GM21825 (cell line): Measurements from ENCODE around the gene DGKZ.
"Not testable (repeated sequence)": the region's sequence is repeated elsewhere in the genome, so short reads cannot be mapped to it uniquely, and the experiment has no call there.

Source experiments
- ATAC-seq: cut with Tn5 transposase; IDR thresholded peaks from one replicate; pipeline ENCODE4 v1.9.1; 2021; ENCODE audit warnings: mild to moderate bottlenecking, moderate library complexity; ENCODE audit not compliant: unreplicated experiment

Gene DGKZ

DNA sequence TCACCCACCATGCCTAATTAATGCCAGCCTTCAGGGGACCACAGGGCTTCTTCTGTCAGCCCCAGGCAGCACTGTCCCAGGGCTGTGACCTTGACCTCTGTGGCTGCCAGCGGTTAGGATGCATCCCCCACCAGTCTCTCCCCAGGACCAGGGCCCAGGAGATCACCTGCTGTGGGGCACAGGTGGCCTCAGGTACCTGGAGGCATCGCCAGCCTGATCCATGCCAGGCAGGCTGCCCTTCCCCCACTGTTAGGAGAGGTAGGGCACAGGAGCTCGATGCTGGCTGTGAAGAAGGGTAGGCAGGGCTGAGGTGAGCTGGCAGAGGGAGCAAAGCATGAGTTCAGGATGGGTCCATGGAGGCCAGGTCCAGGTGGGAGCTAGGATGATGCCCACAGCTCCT, 17.5 kb downstream of the DGKZ start:
- ATAC-seq = no peak

GRCh38 chr11:46366260-46366659, 19.0 kb downstream of the DGKZ start:
- no peak for ATAC-seq

GRCh38 chr11:46366661-46367161, 19.4 kb downstream of the DGKZ start:
- ATAC-seq = no peak

DNA sequence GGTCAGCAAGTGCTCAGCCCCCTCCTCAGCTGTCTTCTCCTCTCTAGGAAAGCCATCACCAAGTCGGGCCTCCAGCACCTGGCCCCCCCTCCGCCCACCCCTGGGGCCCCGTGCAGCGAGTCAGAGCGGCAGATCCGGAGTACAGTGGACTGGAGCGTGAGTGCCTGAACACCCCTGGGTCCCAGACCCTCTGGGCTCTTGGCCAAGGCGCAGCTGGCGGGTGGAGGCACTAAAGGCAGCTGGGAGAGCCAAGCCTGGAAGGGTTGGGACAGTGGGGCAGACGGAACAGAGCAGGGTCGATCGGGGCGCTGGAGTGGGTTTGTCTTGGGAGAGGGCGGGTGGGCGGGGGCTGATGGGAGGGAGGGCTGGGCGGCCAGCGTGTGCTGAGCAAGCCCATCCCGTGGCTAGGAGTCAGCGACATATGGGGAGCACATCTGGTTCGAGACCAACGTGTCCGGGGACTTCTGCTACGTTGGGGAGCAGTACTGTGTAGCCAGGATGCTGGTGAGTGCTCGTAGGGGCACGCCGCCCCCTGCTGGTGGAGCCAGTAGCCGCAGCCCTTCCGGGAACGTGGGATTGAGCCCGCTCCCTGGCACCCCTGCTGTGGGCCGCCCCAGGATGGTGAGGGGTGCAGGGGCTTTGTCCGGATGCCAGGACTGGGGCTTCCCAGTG, 20.1 kb downstream of the DGKZ start:
- peak; percentile 48 for ATAC-seq

GRCh38 chr11:46367916-46368267, 20.6 kb downstream of the DGKZ start:
- ATAC-seq = no peak

DNA sequence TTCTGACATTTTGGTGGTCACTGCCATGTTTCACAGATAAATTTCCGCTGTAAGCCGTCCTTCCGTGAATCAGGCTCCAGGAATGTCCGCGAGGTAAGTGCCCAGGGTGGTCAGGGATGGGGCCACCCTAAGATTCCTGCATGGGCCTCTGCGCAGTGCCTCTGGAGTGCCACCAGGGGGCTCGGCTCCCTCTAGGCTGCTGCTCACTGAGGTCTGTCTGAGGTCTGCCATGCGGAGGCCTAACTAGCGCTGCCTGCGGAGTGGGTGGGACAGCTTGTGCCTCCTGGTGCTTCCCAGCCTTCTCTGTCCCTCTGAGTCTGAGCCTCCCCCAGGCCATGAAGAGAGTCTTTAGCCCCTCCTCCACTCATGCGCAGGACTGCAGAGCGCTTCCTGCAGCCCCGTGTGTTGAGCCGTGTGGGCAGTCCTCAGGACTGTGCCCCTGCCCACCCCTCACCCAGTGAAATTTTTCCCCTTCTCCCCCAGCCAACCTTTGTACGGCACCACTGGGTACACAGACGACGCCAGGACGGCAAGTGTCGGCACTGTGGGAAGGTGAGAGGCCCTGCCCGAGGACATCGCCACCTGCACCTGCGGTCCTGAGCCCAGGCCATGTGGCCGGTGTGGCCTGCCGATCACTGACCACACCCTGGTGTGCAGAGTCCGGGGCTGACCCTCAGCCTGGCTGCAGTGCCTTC, 22.3 kb downstream of the DGKZ start:
- peak; percentile 53 for ATAC-seq

DNA sequence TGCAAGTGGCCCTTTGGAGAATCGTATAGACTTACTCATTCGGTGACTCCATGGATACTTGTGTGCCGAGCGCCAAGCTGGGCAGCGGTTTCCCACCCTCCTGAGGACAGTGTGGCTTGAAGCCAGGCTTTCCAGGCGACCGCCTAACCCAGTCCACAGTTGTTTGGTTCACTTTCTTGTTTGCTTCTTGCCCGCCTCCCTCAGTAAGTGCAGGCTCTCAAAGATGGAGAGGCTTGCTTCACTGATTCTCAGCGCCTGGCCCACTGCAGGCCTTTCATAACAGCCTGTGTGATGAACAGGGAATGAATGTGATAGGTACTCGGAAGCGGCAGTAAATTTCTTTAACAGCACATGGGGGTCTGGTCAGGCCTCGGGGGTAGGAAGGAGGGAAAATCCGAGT, 23.0 kb downstream of the DGKZ start:
- ATAC-seq = no peak

DNA sequence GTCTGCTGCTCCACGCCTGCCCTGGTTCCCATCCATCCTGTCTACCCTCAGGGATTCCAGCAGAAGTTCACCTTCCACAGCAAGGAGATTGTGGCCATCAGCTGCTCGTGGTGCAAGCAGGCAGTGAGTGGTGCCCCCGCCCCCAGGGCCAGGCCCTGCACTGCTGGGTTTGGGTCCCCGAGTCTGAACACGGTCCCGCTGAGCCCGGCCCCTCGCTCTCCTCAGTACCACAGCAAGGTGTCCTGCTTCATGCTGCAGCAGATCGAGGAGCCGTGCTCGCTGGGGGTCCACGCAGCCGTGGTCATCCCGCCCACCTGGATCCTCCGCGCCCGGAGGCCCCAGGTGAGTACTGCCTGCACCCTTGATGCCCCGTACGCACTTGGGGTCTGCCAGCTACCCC, 24.0 kb downstream of the DGKZ start:
- ATAC-seq = not testable (repeated sequence)

- no peak for ATAC-seq
These were observed 24.8 kb downstream of the DGKZ start for GRCh38 chr11:46372086-46372485.

DNA sequence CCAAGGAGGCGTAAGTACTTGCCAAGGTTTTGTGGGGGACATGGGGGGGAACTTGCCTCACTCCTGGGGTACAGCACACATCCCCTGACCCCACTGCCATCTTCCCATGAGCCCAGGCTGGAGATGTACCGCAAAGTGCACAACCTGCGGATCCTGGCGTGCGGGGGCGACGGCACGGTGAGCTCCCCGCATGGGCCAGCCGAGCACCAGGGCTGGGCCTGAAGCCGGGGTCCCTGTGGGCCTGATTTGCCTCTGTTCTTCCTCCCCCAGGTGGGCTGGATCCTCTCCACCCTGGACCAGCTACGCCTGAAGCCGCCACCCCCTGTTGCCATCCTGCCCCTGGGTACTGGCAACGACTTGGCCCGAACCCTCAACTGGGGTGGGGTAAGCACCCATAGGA, 25.2 kb downstream of the DGKZ start:
- ATAC-seq = not testable (repeated sequence)

- no peak for ATAC-seq
These were observed 26.8 kb downstream of the DGKZ start for GRCh38 chr11:46373787-46374740.

- ATAC-seq = no peak
These were observed 27.6 kb downstream of the DGKZ start for GRCh38 chr11:46374815-46375214.

DNA sequence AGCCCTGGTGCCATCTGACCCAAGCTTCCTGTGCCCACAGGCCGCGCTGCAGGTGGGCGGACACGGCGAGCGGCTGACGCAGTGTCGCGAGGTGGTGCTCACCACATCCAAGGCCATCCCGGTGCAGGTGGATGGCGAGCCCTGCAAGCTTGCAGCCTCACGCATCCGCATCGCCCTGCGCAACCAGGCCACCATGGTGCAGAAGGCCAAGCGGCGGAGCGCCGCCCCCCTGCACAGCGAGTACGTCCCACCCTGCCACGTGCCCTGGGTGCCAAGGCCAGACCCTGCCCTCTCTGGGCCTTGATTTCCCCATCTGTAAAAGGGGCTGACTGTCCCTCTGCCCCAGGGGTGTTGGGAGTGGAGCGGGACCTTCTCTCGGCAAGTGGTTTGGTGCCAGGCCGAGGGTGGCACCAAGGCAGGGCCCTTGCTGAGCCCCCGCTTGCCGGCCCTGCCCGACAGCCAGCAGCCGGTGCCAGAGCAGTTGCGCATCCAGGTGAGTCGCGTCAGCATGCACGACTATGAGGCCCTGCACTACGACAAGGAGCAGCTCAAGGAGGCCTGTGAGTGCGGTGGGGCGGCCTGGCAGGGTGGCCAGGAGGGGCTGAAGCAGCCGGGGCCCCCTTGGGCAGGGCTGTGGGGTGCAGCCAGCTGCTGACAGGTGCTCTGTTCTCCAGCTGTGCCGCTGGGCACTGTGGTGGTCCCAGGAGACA, 28.3 kb downstream of the DGKZ start:
- ATAC-seq = no peak

DNA sequence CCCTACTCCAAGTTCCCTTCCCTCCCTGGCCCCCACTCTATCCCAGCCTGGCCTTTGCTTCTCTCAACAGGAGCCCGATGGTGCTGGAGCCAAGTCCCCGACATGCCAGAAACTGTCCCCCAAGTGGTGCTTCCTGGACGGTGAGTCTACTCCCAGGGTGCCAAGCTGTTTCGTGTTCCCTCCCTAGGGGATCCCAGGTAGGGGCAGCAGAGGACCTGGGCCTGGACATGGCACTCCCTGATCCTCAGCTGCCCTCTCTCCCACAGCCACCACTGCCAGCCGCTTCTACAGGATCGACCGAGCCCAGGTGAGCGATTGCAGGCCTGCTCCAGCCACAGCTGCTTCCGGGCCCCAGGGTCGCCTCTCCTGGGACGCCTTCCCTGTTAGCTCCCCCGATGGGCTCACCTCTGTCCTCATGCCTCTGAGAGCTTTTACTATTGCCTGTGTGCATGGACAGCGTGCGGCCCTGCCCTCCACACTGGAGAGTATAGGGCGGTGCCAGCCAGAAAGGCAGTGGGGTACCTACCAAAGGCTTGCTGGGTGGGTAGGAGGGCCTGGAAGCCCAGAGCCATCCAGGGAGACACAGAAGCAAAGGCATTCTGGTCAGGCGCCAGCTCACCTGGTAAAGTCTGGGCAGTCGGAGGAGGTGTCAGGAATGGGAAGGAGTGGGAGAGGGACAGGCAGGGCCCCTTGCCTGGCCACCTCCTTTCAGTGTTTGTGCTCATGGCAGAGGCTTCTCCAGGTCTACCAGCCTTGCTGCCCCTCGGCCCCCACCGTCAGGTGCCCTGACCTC, 29.2 kb downstream of the DGKZ start:
- ATAC-seq = no peak

DNA sequence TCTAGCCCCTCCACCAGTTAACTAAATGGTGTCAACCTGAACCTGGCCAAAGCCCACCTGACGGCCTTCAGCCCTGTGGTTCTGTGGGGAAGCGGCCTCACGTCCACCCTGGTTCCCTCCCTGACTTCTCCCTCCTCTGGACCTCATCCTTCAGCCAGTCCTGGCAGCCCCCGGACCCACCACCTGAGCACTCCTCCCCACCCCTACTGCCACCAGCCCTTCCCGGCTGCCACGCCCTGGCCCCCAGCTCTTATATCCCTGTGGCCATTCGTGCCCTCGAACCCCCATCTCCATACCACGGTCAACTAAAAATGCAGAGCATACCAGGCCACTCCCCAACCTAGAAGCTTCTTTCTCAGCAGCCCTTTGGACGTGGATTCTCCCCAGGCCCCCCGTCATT, 30.0 kb downstream of the DGKZ start:
- ATAC-seq = no peak

- no peak for ATAC-seq
These were observed 30.6 kb downstream of the DGKZ start for GRCh38 chr11:46377831-46378230.

DNA sequence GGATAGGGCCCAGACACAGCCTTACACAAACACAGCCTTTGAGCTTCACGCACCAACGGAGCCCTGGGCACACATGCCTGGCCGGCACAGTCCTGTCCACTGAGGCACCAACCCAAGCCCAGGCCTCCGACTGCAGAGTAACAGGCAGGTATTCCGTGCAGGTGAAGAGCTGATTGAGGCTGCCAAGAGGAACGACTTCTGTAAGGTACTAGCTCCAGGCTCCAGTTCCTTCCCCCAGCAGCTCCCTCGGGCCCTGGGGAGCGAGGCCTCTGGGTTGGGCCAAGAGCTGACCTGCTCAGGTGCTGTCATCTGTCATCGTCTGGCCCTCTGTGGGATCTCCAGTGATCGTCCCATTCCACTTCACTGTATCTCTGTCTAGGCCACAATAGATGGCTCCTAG, 31.0 kb downstream of the DGKZ start:
- no peak for ATAC-seq

GRCh38 chr11:46378811-46379481, 31.7 kb downstream of the DGKZ start:
- no peak for ATAC-seq

DNA sequence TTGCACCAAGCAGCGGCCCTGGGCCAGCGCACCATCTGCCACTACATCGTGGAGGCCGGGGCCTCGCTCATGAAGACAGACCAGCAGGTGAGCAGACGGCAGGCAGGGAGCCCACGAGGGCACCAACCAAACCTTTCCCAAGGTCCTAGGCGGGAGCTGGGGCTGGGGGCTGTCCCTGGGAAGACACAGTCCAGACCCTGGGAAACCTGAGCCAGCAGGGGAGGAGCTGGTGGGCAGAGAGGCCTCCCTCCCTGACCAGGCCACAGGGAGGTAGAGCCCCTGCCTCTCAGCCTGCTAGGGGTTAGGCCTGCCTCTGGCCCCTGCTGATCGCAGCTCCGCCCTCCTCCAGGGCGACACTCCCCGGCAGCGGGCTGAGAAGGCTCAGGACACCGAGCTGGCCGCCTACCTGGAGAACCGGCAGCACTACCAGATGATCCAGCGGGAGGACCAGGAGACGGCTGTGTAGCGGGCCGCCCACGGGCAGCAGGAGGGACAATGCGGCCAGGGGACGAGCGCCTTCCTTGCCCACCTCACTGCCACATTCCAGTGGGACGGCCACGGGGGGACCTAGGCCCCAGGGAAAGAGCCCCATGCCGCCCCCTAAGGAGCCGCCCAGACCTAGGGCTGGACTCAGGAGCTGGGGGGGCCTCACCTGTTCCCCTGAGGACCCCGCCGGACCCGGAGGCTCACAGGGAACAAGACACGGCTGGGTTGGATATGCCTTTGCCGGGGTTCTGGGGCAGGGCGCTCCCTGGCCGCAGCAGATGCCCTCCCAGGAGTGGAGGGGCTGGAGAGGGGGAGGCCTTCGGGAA, 32.4 kb downstream of the DGKZ start:
- not testable (repeated sequence) for ATAC-seq
